ENCODE data around the gene LYRM1.

Gene LYRM1

DNA sequence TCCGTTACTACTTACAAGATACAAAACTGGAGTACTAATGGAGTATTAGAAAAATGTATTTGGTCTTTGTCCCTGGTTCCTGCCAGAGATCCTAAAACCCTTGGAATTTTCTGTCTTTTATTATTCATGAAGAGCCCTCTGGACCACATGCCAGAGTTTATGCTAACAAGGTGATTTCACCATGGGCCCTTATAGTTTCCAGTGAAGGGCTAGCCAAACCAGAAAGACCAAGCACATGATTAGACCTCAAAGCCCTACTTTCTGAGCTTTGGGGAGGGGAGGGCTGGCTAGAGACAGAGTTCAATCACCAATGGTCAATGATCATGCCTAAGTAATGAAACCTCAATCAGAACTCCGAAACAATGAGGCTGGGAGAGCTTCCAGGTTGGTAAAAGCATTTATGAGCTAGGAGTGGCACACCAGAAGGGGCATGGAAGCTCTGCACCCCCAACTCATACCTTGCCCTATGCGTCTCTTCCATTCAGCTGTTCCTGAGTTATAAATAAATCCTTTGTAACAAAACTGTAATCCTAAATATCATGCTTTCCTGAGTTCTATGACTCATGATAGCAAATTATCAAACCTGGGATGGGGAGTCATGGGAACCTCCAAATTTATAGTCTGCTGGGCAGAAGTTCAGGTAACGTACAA is 10.8 kb upstream of the LYRM1 start:
- no peak overlapping the region for H3K4me3 ChIP-seq (ENCODE audit: low read length)
- DNase-seq (ENCODE audit: low read depth) = no peak
- TF ChIP-seq, protein P1, sequence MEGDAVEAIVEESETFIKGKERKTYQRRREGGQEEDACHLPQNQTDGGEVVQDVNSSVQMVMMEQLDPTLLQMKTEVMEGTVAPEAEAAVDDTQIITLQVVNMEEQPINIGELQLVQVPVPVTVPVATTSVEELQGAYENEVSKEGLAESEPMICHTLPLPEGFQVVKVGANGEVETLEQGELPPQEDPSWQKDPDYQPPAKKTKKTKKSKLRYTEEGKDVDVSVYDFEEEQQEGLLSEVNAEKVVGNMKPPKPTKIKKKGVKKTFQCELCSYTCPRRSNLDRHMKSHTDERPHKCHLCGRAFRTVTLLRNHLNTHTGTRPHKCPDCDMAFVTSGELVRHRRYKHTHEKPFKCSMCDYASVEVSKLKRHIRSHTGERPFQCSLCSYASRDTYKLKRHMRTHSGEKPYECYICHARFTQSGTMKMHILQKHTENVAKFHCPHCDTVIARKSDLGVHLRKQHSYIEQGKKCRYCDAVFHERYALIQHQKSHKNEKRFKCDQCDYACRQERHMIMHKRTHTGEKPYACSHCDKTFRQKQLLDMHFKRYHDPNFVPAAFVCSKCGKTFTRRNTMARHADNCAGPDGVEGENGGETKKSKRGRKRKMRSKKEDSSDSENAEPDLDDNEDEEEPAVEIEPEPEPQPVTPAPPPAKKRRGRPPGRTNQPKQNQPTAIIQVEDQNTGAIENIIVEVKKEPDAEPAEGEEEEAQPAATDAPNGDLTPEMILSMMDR (IDR thresholded peaks at IDR 0.05; ENCODE audit: insufficient read depth, low read depth, low read length, missing control alignments) = no peak

DNA sequence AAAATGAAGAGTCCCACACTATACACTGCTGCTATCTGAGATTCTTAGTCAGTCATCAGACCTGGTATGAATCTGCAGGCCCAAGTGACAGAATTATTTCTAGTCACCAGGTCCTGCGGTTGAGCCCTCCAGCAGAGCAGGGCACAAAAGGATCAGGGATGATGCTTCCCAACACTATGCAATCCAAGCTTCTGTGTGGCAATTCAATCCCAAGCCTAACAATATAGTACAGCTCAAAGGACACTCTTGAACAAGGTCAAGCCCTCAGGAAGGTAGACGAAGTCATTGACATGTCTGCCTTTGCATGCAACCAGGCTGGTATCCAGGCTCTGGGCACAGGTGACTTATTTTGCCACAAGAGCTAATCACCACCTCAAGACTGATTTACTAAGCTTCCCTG is 6.2 kb upstream of the LYRM1 start:
- TF ChIP-seq, protein P1 (IDR thresholded peaks at IDR 0.05; ENCODE audit: insufficient read depth, low read depth, low read length, missing control alignments) = no peak
- H3K4me3 ChIP-seq (ENCODE audit: low read length) = no peak overlapping the region

DNA sequence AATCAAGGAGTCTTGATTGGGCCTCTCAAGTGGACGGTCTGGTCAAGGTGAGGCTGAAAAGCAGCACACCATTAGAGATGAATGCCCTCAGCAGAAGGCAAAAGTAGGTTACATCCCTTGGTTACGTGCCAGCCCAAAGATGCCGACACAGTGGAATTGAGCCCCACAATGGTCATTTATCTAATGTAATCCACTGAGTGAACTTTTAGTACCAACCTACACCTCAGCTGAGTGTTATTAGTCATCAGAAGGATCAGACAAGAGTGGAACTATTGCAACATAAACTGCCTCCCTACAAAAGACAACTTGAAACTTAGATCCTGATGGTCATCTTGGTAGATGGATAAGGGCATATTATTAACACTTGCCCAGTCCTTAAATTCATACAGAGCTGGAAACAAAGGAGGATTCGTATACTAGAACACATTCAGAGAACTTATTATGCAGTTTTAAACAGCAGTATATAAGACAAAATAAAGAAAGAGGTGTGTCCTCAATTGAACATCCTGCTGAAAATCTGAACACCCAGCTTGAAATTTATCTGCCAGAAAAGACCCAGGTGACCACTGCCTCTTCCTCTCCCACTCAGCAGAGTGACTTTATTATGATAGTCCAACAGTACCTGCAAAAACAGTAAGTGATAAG is 3.2 kb upstream of the LYRM1 start:
- peak; percentile 74 for DNase-seq (ENCODE audit: low read depth)
- TF ChIP-seq, protein P1 (IDR thresholded peaks at IDR 0.05; ENCODE audit: insufficient read depth, low read depth, low read length, missing control alignments) = no peak
- H3K4me3 ChIP-seq (ENCODE audit: low read length) = no peak overlapping the region

More for the DNA sequence above, 6.2 kb upstream of the LYRM1 start:
- no peak for DNase-seq (ENCODE audit: low read depth)

DNA sequence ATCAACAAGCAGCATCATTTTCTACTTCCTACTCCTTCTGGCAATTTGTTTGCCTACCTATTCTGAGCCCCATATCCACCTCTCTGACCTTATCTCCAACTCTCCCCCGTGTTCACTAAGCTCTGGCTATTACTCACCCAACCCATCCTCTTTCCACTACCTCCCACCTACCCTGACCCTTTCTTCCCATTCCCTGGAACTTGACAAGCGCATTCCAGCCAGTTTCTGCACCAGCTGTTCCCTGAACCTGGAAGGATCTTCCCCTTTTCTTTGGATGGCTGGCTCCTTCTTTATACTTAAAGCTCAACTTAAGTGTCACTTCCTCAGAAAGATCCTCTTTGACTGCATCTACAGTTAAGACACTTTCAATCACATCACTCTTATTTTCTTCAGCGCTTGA is 2.6 kb upstream of the LYRM1 start:
- TF ChIP-seq, protein P1 (IDR thresholded peaks at IDR 0.05; ENCODE audit: insufficient read depth, low read depth, low read length, missing control alignments) = no peak
- DNase-seq (ENCODE audit: low read depth) = no peak
- H3K4me3 ChIP-seq (ENCODE audit: low read length) = no peak overlapping the region

DNA sequence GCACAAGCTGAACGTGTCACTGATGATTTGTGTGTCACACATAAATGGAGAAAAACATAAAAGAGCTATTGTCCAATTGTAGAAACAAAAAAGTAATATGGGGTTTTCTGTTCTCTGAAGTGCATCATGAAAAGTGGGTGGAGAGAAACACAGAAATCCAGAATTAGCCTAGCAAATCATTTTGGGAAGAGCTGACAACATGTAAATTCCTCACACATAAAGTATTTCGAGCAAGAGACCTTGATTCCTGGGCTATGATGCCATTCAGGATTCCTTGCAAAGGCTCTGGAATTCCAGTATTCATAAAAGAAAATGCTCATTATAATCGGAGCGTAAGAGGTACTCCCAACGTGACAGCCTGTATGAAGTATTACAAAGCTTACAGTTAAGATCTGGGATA is 1.5 kb upstream of the LYRM1 start:
- peak overlapping the region; percentile 84 for H3K4me3 ChIP-seq (ENCODE audit: low read length)
- TF ChIP-seq, protein P1 (IDR thresholded peaks at IDR 0.05; ENCODE audit: insufficient read depth, low read depth, low read length, missing control alignments) = no peak
- peak; percentile 39 for DNase-seq (ENCODE audit: low read depth)

DNA sequence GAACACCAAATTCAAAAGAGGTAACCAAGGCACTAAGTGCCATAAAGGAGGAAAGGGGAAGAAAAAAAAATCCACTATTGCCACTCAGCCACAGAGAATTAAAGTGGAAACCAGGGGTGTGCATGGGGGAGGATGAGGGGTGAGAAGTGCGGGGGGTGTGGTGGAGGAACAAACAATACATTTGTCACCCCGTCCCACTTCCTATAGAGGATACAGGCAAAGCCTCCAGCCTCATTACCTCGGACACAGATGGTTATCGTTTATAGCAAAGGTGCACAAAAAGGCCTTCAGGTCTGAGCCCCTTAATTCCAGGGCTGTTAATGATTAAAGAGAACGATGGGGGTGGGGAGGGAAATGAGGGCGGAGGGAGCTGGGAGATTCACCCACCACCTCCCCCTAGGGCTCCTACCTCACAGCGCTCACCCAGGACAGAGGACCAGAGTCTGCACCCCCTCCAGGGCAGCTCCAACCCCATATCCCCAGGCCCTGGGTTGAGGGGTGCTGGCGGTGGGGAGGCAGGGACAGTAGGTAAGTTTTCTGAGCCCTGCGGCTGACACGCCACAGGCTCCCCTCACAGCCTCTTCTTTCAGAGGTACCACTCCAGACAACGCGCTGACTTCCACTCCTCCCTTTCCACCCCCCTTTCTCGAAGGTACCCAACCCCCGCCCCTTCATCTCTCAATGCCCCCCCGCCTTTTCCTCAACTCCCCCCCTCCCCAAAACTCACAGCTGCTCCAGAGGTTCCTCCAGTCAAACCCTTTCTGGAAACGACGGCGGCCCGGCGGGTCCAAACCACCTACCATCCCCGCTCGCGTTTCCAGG is 883 bp upstream of the LYRM1 start:
- TF ChIP-seq, protein P1 (IDR thresholded peaks at IDR 0.05; ENCODE audit: insufficient read depth, low read depth, low read length, missing control alignments) = no peak
- DNase-seq (ENCODE audit: low read depth) = no peak
- H3K4me3 ChIP-seq (ENCODE audit: low read length) = peak overlapping the region; percentile 84

Measured in epithelial cell of esophagus (primary cell).